Measurements from ENCODE around the gene NLRP8.

DNA sequence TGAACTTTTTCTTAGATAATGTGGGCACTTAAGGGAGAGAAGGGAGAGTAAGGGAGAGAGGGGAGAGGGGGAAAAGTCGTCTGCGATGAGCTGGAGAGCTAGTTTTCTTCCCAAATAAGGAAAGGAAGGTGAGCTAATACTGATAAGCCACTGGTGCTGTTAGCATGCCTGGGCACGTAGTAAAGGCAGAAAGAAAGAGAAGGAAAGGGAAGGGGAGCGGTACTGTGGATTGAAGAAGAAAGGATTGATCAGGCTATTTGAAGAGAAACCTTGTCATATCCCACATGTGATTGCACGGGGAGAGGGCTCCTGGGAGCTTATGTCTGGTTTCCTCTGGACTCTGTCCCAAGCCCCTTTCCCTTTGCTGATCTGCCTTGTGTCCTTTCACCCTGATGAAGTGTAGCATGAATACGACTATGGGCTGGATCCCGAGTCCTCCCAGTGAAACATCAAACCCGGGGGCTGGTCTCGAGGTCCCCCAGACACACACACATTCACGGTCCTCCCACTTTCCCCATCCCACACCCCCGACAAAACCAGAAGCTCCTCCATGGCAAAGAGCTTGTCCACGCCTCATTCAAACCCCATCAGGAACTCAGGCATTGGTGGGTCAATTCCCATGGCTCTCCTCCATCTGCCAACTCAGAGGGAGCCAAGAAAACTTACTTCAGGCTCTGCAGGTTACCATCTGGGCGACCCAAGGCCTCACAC, 46.1 kb upstream of the NLRP8 start:
- TF ChIP-seq CTCF (IDR thresholded peaks at IDR 0.05) (no peak), POLR2A (IDR thresholded peaks at IDR 0.05; ENCODE audit: low read depth) (no peak), POLR2AphosphoS5 (IDR thresholded peaks at IDR 0.05) (no peak)

Data from esophagus muscularis mucosa (tissue), 3 donors.